Osteoblast (primary cell): ENCODE results near the gene OR5M3. TPM values are rescaled to one million over a fixed set of nuclear protein-coding genes. Genes with fewer than 3 reads are reported as not detected.

Experiments used
- DNase-seq: peaks from one replicate; pipeline ENCODE4 v3.0.0; 2011; ENCODE audit warnings: low spot score, mixed read lengths; ENCODE audit not compliant: insufficient read length; ENCODE audit errors: missing footprints
- H2AFZ ChIP-seq: 2 replicates; pipeline ENCODE4 v1.6.0; 2011; ENCODE audit warnings: mild to moderate bottlenecking, low read length
- H3K27ac ChIP-seq: 2 replicates; pipeline ENCODE4 v1.5.1; 2011; ENCODE audit warnings: mild to moderate bottlenecking, low read depth, low read length, moderate library complexity
- H3K27me3 ChIP-seq: 2 replicates; pipeline ENCODE4 v1.6.0; 2012; ENCODE audit warnings: mild to moderate bottlenecking, control low read depth, inconsistent platforms, low read length, moderate library complexity; ENCODE audit not compliant: insufficient read depth
- H3K36me3 ChIP-seq: 2 replicates; pipeline ENCODE4 v1.5.1; 2011; ENCODE audit warnings: mild to moderate bottlenecking, low read length, control low read depth, moderate library complexity; ENCODE audit not compliant: insufficient read depth
- H3K4me1 ChIP-seq: 2 replicates; pipeline ENCODE4 v1.5.1; 2011; ENCODE audit warnings: mild to moderate bottlenecking, low read length, control low read depth, moderate library complexity; ENCODE audit not compliant: insufficient read depth
- H3K4me2 ChIP-seq: 2 replicates; pipeline ENCODE4 v1.6.0; 2011; ENCODE audit warnings: mild to moderate bottlenecking, low read length; ENCODE audit not compliant: insufficient read depth
- H3K4me3 ChIP-seq: fragments of 200-600 bp; sonication (generic); 3 replicates; pipeline ENCODE4 v1.5.1; 2012; ENCODE audit warnings: mild to moderate bottlenecking, low read length, inconsistent platforms; ENCODE audit not compliant: insufficient read depth
- H3K79me2 ChIP-seq: 2 replicates; pipeline ENCODE4 v1.6.0; 2012; ENCODE audit warnings: mild to moderate bottlenecking, low read length, control low read depth, inconsistent platforms; ENCODE audit not compliant: insufficient read depth
- H3K9me3 ChIP-seq: 2 replicates; pipeline ENCODE4 v1.5.1; 2011; ENCODE audit warnings: low read depth, low read length, control low read depth
- H4K20me1 ChIP-seq: 2 replicates; pipeline ENCODE4 v1.6.0; 2012; ENCODE audit warnings: mild to moderate bottlenecking, low read length, control low read depth; ENCODE audit not compliant: insufficient read depth
- CTCF ChIP-seq: IDR thresholded peaks from 2 replicates; pipeline ENCODE4 v1.5.1; 2011; ENCODE audit warnings: mild to moderate bottlenecking, low read depth, low read length, moderate library complexity; ENCODE audit errors: extremely low read depth
- total RNA-seq: library from RNA; depleted of rRNA; stranded (reverse); fragments of >200 nt; gene quantifications from 2 replicates; pipeline ENCODE4 v1.2.3, GENCODE V29; 2012

The OR5M3 gene
- total RNA-seq, 1 donor, result not detected

GRCh38 chr11:56497010-56497409, 23.9 kb upstream of the OR5M3 start:
- DNase-seq, result no peak
- Histone ChIP-seq H3K79me2 (no peaks in the 10 kb centered on the region), H4K20me1 (no peaks in the 10 kb centered on the region), H3K4me2 (no peak overlapping the region), H3K36me3 (no peaks in the 10 kb centered on the region), H3K9me3 (no peaks in the 10 kb centered on the region), H3K27me3 (no peaks in the 10 kb centered on the region), H2AFZ (no peak overlapping the region), H3K27ac (no peak overlapping the region), H3K4me3 (no peak overlapping the region), H3K4me1 (no peaks in the 10 kb centered on the region)
- no peak for TF ChIP-seq CTCF

DNA sequence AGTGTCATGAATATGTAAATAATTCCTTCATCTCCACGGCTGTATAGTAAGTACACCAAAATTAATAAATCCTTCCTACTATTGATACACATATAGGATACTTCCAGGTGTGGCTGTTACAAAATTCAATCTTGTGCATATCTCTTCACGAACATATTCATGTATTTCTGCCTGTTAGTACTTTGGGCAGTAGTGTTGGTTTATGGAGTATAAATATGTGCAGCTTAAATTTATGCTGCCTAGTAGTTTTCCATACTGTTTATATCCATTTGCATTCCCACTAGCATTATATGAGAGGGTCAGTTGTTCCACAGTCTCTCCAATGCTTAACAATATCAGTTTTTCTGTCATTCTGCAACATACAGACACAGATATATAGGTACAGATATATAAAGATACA, 22.0 kb upstream of the OR5M3 start:
- no peaks in the 10 kb centered on the region for H4K20me1 ChIP-seq
- no peak overlapping the region for H3K4me3 ChIP-seq
- no peaks in the 10 kb centered on the region for H3K27me3 ChIP-seq
- no peaks in the 10 kb centered on the region for H3K36me3 ChIP-seq
- TF ChIP-seq CTCF, result no peak
- H3K27ac ChIP-seq, result no peak overlapping the region
- DNase-seq, result no peak
- no peak overlapping the region for H2AFZ ChIP-seq
- no peaks in the 10 kb centered on the region for H3K4me1 ChIP-seq
- H3K79me2 ChIP-seq, result no peaks in the 10 kb centered on the region
- no peaks in the 10 kb centered on the region for H3K9me3 ChIP-seq
- no peak overlapping the region for H3K4me2 ChIP-seq

- DNase-seq, result no peak
- H3K9me3 ChIP-seq, result peaks cover 2% of the 10 kb centered on the region
- no peak within 1 kb of the TSS for H3K27ac ChIP-seq
- H3K4me3 ChIP-seq, result no peak within 1 kb of the TSS
- H3K27me3 ChIP-seq, result no peaks in the 10 kb centered on the region
- no peaks in the 10 kb centered on the region for H3K4me1 ChIP-seq
- H3K4me2 ChIP-seq, result no peak within 1 kb of the TSS
- H3K79me2 ChIP-seq, result no peaks in the 10 kb centered on the region
- no peak for TF ChIP-seq CTCF
- H2AFZ ChIP-seq, result no peak within 1 kb of the TSS
- H4K20me1 ChIP-seq, result no peaks in the 10 kb centered on the region
- H3K36me3 ChIP-seq, result no peaks in the 10 kb centered on the region
Observed at GRCh38 chr11:56491270-56491669, 18.1 kb upstream of the OR5M3 start, which contains the start of gene OR5M8. TSS of gene OR5M8 (minus strand) at chr11:56491370. CDS start at chr11:56491370, 0 bp downstream.

- peaks cover 2% of the 10 kb centered on the region for H3K9me3 ChIP-seq
- no peak overlapping the region for H3K4me2 ChIP-seq
- H3K36me3 ChIP-seq, result no peaks in the 10 kb centered on the region
- H4K20me1 ChIP-seq, result no peaks in the 10 kb centered on the region
- H3K79me2 ChIP-seq, result no peaks in the 10 kb centered on the region
- no peaks in the 10 kb centered on the region for H3K4me1 ChIP-seq
- no peaks in the 10 kb centered on the region for H3K27me3 ChIP-seq
- no peak for DNase-seq
- no peak overlapping the region for H2AFZ ChIP-seq
- no peak for TF ChIP-seq CTCF
- no peak overlapping the region for H3K27ac ChIP-seq
- H3K4me3 ChIP-seq, result no peak overlapping the region
Observed at GRCh38 chr11:56486801-56487200, 13.6 kb upstream of the OR5M3 start.
